NCI-H2029 treated with DMSO at 0.1 percent for 48 hours (cell line): ENCODE results near the gene DENND4B.

ENCODE experiments used
- DNase-seq: peaks from one replicate; lab custom pipeline; 2025; lab: John Stamatoyannopoulos, UW

DENND4B gene

GRCh38 chr1:153945131-153945794 is 1.3 kb downstream of the DENND4B start:
- DNase-seq: no peak

GRCh38 chr1:153944827-153945117 is 1.7 kb downstream of the DENND4B start:
- no peak for DNase-seq

GRCh38 chr1:153944005-153944826 is 2.3 kb downstream of the DENND4B start:
- no peak for DNase-seq

DNA sequence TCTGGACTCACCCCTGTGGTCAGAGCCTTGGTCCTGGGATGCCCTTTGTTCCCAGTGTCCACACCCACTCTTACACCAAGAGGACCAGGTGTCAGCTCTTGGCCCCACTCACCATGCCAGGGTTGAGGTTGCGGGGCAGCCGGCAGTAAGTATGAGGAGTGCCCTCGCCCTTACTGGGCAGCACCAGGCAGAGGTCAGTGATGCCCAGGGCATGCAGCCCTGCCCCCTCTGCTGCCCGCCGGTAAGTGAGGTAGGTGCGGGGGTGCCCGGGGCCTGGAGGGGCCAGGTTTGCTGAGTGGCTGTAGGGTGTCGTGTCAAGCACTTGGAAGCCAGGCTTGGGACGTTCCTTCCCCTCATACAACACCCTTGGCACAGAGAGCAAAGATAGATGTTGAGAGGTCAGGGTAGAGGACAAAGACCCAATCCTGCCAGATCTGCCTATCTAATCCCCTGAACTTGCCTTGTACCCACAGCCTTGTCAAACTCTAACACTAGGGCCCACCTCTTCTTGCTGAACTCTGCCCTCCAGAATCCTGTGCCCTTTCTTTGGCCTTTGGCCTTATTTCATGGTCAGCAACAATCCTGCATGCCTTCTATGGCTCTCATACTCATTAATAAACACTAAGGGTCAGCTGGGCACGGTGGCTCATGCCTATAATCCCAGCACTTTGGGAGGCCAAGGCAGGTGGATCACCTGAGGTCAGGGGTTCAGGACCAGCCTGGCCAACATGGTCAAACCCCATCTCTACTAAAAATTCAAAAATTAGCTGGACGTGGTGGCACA is 3.6 kb downstream of the DENND4B start:
- DNase-seq: no peak

- DNase-seq: no peak
Measured at GRCh38 chr1:153941826-153942725, 4.4 kb downstream of the DENND4B start.

DNA sequence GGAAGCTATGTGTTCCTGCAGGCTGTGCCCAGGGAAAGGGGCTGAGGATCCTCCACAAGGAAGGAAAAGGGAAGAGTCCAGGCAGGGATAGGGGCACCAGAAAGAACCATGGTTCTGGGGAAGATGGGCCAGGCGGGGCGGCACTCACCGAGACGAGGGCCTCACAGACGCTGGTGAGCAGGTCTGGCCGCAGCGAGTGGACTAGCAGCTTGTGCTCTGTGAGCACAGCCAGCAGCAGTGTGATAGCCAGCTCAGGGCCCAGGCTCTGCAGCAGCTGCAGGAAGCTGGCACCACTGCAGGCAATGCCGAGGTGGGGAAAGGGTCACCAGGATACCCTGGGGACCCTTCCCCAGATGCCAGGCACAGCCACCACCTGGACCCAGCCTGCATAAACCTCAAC is 5.8 kb downstream of the DENND4B start:
- no peak for DNase-seq

DNA sequence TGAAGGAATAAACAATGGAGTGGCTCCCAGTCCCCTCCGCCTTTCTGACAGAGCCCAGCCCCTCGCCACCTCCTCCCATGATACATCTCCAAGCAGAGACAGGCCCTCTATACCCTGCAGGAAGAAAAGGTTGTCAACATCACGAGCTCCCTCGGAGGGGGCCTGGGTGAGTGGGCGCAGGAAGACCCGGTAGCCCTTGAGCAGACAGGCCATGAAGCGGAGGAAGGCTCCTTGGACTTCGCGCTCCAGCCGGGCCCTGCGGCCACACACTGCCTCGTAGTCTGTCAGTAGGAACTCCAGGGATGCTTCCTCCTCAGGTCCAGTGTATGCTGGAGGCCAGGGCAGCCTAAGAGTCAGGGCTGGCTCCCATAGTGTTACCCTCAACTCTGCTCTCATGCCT is 7.0 kb downstream of the DENND4B start:
- DNase-seq: no peak

DNA sequence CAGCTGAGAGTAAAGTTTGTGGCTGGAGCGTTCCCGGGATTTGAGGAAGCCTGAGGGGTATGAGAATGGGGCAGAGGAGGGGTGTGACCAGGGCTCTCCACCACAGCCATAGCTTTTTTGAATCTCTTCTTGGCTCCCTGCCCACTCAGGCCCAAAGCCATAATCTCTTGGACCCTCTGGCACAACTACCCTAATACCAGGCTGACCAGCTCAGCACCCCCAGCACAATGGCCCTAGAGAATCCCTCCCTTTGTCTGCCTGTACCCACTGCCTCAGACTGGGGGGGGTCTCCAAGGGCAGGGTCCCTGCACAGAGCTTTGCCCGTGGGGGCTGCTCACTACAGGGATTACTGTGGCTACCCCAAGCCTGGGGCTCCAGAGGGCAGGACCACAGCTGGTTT is 7.5 kb downstream of the DENND4B start:
- no peak for DNase-seq

- DNase-seq: no peak
Measured at GRCh38 chr1:153937331-153937730, 9.2 kb downstream of the DENND4B start.

- no peak for DNase-seq
Measured at GRCh38 chr1:153936011-153936802, 10.3 kb downstream of the DENND4B start.

GRCh38 chr1:153934746-153935145 is 11.8 kb downstream of the DENND4B start:
- DNase-seq: no peak

DNA sequence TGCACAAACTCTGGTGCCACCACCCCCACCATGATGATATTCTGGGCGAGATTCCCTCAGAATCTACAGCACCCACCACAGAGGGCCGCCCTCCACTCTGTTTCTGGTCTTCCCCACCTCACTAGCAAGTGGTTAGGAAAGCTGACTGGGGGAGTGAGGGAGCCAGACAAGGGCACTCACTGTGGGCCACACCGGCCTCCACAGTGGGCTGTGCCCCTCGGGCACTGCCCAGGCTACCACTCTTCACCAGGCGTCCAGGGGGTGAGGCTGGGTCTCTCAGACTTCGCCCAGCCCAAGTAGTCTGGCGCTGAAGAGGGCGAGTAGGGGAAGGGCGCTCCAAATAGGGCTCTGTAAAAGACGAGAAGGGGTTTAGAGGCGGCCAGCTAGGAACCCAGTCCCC is 12.6 kb downstream of the DENND4B start:
- DNase-seq: no peak

GRCh38 chr1:153933430-153933829 is 13.1 kb downstream of the DENND4B start:
- no peak for DNase-seq

DNA sequence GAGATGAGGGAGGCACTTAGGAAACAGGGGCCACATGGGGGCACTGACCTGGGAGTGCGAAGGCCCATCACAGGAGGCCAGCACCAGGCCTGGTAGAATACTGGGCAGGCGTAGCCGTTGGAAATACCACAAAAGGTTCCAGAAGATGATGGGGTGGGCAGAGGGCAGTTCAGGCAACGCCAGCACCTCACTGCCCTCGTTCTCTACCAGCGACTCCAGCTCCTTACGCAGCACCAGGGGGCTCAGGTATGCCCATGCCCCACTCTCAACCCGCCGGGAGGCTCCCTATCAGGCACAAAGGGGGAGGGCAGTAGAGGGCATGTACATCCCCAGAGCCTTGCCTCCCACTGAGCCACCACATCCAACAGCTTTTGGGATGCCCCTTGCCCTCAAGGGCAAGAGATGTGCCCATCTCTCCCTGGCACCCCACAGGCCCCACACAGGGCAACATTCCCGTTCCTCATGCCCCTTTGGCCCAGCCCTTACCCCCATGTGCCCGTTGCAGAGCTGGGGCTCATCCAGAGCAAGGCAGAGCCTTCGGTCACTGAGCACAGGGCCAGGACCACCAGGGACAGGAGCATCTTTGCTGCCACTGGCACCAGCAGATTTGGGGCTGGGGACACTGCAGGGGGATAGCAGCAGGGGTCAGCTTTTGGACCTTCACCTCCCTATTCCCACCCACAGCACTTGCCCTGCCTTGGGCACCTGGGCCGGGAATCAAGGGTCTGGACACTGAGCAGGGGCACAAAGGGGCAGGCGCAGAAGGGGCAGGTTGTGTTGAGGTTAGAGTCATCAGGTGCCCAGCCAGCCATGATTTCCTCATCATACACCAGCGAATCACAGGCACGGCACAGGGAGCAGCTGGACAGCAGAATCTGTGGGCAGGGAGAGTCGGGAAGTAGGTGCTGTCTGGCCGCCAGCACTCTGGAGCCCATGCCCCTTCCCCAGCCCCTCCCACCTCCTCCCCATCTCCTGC is 14.1 kb downstream of the DENND4B start:
- no peak for DNase-seq

DNA sequence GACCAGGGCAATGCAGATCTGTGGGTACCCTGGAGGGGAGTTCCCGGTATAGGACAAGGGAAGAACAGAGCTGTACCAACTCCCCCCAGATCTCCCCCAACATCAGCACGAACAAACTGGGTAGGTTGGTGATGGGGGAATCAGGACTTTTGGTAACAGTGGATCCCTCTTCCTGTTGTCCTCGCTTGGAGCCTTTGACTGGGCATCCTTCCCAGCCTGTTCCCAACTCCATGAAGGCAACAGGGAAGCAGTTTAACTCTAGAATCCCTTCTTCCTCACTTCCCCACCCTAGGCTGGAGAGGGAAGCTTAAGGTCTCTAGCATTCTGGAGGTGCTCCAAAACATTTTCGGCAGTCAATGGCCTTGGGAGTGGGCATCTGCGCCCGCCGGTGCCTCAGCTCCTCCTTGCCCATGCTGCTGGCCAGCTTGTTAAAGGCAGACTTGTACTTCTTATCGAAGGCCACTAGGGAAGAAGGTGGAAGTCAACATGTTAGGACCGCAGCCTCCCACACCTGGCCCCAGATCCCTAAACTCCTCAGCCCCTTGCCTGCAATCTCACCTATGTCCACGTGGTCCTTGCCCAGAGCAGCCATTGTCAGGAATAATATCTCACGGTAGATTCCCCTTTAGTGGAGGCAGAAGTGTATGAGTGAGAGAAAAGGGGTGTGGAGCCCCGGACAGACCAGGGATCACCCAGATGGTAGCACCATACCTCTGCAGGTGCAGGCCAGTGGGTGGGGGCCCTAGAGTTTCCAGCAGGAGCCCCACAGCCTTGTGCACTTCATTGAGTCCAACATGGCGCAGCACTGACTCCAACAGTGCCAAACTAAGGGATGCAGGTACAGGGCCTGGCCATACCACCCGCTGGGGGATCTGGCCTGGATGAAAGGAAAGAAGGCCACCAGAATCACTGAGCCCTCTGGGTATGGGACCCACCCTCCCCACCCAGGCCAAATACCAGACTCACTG is 16.3 kb downstream of the DENND4B start:
- DNase-seq: no peak

DNA sequence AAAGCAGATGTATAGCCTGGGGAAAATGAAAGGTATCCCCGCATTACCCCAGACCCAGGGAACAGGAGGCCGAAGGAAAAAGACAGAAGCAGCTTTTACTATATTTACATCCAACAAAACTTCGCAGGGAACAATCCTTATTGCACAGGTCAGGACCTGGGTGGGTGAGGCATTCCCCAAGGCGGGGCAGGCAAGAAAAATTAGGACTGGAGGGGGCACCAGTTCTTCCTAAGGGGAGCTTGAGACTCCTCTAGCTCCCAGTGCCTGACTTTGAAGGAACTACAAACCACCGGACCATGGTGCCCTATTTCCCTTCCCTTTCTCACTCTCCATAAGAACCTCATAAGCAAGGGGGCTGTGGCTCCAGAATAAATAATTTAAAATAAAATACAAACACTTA is 17.1 kb downstream of the DENND4B start:
- DNase-seq: no peak

GRCh38 chr1:153928791-153929341 is 17.7 kb downstream of the DENND4B start:
- no peak for DNase-seq

DNA sequence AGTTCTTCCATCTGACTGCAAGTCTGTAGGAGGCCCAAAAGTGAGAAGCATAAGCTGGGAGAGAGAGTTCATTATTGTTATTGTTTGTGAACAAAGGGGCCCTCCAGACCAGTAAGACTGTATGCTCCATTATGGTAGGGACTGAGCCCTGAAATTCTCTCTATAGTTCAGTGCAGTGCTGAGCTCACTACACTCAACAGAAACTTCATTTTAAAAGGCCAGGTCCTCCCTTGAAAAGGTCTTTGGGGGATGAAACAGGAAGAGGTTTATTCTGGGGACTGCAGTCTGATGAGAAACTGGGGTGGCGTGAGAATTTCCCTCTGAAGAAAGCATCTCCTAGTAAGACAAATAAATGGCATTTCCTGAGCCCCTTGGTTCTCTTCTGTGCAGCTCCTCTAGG is 18.3 kb downstream of the DENND4B start:
- DNase-seq: no peak
